Esophagus muscularis mucosa (tissue), 4 donors: Measurements from ENCODE around the gene MCEMP1. TPM values are rescaled to one million over a fixed set of nuclear protein-coding genes. Genes with fewer than 3 reads are reported as not detected.

Source experiments
- DNase-seq: peaks from one replicate; pipeline ENCODE4 v3.0.0-alpha.2; 2017; ENCODE audit errors: extremely low spot score
- H3K27ac ChIP-seq, 4 donors: fragments of 200-600 bp; sonication (generic); replicated peaks in 1 of 4; 1 replicate in 3 of 4; 2 replicates in 1 of 4; pipeline ENCODE4 v1.5.1; 2016 to 2019; ENCODE audit warnings: mild to moderate bottlenecking in 1 of 4
- H3K27me3 ChIP-seq, 4 donors: fragments of 200-600 bp; sonication (generic); one replicate each; pipeline versions ENCODE4 v1.5.1 to v1.6.0; 2016 to 2019
- H3K36me3 ChIP-seq, 4 donors: fragments of 200-600 bp; sonication (generic); one replicate each; pipeline ENCODE4 v1.5.1; 2016 to 2019
- H3K4me1 ChIP-seq, 4 donors: fragments of 200-600 bp; sonication (generic); one replicate each; pipeline ENCODE4 v1.5.1; 2016 to 2019
- H3K4me3 ChIP-seq, 4 donors: fragments of 200-600 bp; sonication (generic); 1 replicate in 2 of 4; 2 replicates in 2 of 4; pipeline ENCODE4 v1.5.1; 2016 to 2019; ENCODE audit warnings: mild to moderate bottlenecking in 4 of 4, moderate library complexity in 1 of 4
- H3K9me3 ChIP-seq, 4 donors: fragments of 200-600 bp; sonication (generic); 1 replicate in 3 of 4; 2 replicates in 1 of 4; pipeline ENCODE4 v1.5.1; 2016 to 2019
- EP300 ChIP-seq: sonication (generic); formaldehyde crosslinking; IDR thresholded peaks from one replicate; pipeline ENCODE4 v1.6.1; 2017; ENCODE audit warnings: antibody characterized with exemption
- POLR2A ChIP-seq: fragments of 450-650 bp; IDR thresholded peaks from one replicate; pipeline ENCODE4 v1.6.1; 2017; ENCODE audit warnings: antibody characterized with exemption, moderate library complexity, mild to moderate bottlenecking, low read depth
- POLR2AphosphoS5 ChIP-seq, 2 donors: sonication (generic); formaldehyde crosslinking; IDR thresholded peaks; one replicate each; pipeline ENCODE4 v1.6.1; 2017; ENCODE audit warnings: antibody characterized with exemption in 2 of 2
- WGBS: methylation state at CpG from one replicate; pipeline ENCODE4 v1.1.5; 2018; 5-methylcytosine and 5-hydroxymethylcytosine counted together
- intact Hi-C: fragments of 100-400 bp; cut with DNase I; formaldehyde crosslinking; loops from one replicate; pipeline ENCODE4 v1.15.1; 2023
- total RNA-seq, 4 donors: library from RNA; depleted of rRNA; stranded (reverse); fragments of >200 nt; gene quantifications; one replicate each; pipeline versions ENCODE4 v1.1.0 to v1.2.1, GENCODE V29; 2016
- TF ChIP-seq, protein P1 (sequence below), 3 experiments: fragments of 200-600 bp in 2 of 3; fragments of 450-650 bp in 1 of 3; sonication (generic) in 2 of 3; IDR thresholded peaks; one replicate each; pipeline ENCODE4 v1.5.1; 2017 to 2019; ENCODE audit warnings: antibody characterized with exemption in 3 of 3, mild to moderate bottlenecking in 2 of 3, moderate library complexity in 1 of 3

Gene MCEMP1
- total RNA-seq, 4 donors from 2014 or later, result 0.34 to 2.0 (median 0.42) TPM; not detected in 1

DNA sequence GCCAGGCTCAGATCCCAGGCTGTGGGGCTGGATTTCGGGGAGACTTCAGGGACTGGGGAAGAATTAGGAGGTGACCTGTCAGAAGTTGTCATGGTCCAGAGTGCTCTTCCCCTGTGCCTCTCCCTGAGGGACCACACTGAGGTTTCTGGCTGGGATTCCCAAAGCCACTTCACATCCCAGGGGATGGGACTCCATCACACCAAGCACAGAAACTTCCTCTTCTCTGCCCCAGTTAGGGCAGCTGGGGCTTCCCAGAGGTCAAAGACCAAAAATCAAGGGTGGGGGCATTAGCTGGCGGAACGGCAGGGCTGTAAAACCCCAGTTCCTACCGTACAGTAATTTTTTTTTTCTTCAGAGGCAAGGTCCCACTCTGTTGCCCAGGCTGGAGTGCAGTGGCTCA, 17.6 kb downstream of the MCEMP1 start:
- TF ChIP-seq, protein P1, sequence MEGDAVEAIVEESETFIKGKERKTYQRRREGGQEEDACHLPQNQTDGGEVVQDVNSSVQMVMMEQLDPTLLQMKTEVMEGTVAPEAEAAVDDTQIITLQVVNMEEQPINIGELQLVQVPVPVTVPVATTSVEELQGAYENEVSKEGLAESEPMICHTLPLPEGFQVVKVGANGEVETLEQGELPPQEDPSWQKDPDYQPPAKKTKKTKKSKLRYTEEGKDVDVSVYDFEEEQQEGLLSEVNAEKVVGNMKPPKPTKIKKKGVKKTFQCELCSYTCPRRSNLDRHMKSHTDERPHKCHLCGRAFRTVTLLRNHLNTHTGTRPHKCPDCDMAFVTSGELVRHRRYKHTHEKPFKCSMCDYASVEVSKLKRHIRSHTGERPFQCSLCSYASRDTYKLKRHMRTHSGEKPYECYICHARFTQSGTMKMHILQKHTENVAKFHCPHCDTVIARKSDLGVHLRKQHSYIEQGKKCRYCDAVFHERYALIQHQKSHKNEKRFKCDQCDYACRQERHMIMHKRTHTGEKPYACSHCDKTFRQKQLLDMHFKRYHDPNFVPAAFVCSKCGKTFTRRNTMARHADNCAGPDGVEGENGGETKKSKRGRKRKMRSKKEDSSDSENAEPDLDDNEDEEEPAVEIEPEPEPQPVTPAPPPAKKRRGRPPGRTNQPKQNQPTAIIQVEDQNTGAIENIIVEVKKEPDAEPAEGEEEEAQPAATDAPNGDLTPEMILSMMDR (IDR thresholded peaks at IDR 0.05), result no peak
- TF ChIP-seq POLR2A (no peak), EP300 (no peak), POLR2AphosphoS5 (IDR thresholded peaks at IDR 0.05) (no peak)
- H3K4me1 ChIP-seq, result no peaks in the 10 kb centered on the region
- H3K27me3 ChIP-seq, result peaks cover 0 to 72% (median 12%) of the 10 kb centered on the region in 4 donors
- no peak overlapping the region for H3K4me3 ChIP-seq
- intact Hi-C loops, result no loop called here
- WGBS, result 66% methylated on average over 4 of the region's 4 CpGs
- H3K9me3 ChIP-seq, result no peaks in the 10 kb centered on the region
- no peak for DNase-seq
- H3K36me3 ChIP-seq, result no peaks in the 10 kb centered on the region
- H3K27ac ChIP-seq, result no peak overlapping the region

DNA sequence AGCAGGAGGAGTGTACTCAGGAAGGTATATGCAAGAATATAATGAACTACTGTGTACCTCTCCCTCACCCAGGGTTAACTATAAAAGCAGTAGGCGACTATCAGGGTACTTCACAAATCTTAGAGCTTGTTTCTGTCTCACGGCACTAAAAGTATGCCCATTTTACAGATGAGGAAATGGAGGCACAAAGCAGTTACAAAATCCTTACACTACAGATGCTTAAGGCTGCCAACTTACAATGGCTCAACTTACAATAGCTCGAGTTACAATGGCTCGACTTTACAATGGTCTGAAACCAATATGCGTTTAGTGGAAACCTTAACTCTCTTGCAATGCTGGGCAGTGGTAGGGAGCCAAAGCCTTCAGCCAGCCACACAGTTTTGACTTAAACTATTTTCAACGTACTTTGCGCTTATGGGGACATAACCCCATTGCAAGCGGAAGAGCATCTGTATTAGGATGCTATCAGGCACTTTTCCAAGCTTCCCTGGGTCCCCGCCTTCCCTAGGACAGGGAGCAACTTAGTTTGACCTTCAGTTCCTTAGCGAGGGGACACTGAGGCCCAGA, 20.9 kb downstream of the MCEMP1 start:
- DNase-seq, result no peak
- Histone ChIP-seq H3K4me3 (no peak overlapping the region), H3K27me3 (peaks cover 0 to 82% (median 12%) of the 10 kb centered on the region in 4 donors), H3K27ac (no peak overlapping the region), H3K9me3 (no peaks in the 10 kb centered on the region), H3K4me1 (no peaks in the 10 kb centered on the region), H3K36me3 (no peaks in the 10 kb centered on the region)
- intact Hi-C loops, result no loop called here
- no peak for TF ChIP-seq POLR2AphosphoS5 (IDR thresholded peaks at IDR 0.05)
- 86% methylated on average over 10 of the region's 10 CpGs for WGBS

DNA sequence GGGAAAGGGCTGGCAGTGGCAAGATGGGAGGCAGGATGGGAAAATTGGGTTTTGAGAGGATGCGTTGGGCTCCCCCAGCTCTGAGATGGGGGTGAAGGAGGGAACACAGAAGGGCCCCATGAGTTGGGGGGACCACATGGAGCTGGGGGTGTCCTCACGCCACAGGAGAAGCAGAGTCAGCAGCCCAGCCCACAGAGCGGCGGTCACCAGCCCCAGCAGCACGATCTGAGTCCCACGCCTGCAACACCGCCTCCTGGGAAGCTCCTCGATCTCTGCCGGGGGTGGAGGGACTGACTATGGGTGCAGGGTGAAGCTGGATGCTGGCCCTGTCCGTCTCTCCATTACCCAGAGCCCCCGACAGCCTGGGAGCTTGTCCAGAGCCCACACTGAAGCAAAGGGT, 21.7 kb downstream of the MCEMP1 start:
- H3K4me3 ChIP-seq, result no peak overlapping the region
- intact Hi-C loops, result no loop called here
- TF ChIP-seq, protein P1 (IDR thresholded peaks at IDR 0.05), result no peak
- TF ChIP-seq POLR2A, result no peak
- no peak for TF ChIP-seq EP300
- TF ChIP-seq POLR2AphosphoS5 (IDR thresholded peaks at IDR 0.05), result no peak
- H3K27me3 ChIP-seq, result peaks cover 0 to 85% (median 12%) of the 10 kb centered on the region in 4 donors
- DNase-seq, result no peak
- 25% methylated on average over 11 of the region's 11 CpGs for WGBS
- H3K9me3 ChIP-seq, result no peaks in the 10 kb centered on the region
- H3K27ac ChIP-seq, result no peak overlapping the region
- no peaks in the 10 kb centered on the region for H3K4me1 ChIP-seq
- no peaks in the 10 kb centered on the region for H3K36me3 ChIP-seq

DNA sequence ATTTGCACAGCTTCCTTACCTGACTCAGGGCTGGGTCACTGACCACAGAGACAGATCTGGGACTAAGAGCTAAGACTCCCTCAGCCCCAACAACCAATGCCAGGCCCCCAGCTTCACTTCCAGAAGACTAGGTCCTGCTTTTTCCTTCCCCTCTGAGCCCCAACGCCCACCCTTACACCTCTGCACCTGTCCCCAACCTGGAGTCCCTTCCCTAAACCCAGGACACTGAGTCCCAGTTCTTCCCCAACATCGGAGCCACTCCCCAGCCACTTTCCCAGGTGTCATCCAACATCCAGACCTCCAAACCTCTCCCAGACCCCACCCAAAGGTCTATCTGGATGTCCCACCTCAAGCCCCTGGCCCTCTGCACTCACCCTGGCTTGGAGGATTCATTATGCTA, 22.1 kb downstream of the MCEMP1 start:
- no peak for DNase-seq
- Histone ChIP-seq H3K4me1 (no peaks in the 10 kb centered on the region), H3K27ac (no peak overlapping the region), H3K27me3 (peaks cover 0 to 89% (median 12%) of the 10 kb centered on the region in 4 donors), H3K9me3 (no peaks in the 10 kb centered on the region), H3K4me3 (no peak overlapping the region), H3K36me3 (no peaks in the 10 kb centered on the region)
- intact Hi-C loops, result no loop called here
- 39% methylated on average over 2 of the region's 2 CpGs for WGBS
- TF ChIP-seq EP300, result no peak

DNA sequence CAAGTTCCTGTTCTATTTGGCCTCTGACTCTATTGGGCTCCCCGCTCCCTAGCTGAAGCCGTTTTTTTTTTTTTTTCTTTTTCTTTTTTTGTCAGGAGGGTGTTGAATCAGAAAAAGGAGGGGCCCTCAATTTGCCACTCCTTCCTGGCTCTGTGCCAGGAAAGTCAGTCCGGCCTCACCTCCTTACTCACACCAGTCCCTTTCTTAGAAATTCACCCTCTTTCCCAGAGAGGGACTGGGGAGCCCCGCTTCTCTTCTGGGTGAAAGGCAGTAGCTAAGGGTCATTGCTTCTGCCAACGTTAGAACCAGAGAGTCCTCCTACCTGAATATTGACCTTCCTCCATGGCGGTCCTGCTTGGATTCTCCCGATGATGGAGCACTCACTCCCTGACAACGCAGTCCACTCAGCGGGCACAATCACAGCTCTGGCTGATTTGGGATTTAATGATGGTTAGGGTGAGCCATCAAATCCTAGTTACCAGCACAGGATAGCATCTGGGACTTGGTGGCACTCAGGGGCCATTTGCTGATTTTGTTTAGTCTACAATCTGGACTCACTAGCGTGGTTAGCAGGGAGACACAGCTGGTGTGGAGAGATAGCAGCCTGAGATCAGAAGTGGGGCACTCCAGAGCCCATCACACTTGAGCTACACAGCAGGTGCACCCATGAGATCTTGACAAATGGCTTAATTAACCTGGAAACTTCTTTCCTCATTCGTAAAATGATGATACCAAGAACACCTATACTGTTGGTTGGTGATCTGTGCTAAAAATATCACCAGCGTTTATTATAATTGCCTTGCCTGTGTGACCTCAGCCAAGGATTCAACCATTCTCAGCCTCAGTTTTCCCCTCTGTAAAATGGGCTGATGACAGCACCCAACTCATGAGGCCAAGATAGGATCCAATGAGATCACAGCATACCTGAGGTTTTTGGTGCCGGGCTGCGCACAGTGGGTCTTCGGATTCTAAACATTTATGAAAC, 22.8 kb downstream of the MCEMP1 start:
- no peak overlapping the region for H3K4me3 ChIP-seq
- peaks cover 0 to 90% (median 12%) of the 10 kb centered on the region in 4 donors for H3K27me3 ChIP-seq
- no peaks in the 10 kb centered on the region for H3K9me3 ChIP-seq
- no peaks in the 10 kb centered on the region for H3K36me3 ChIP-seq
- H3K4me1 ChIP-seq, result no peaks in the 10 kb centered on the region
- no peak for DNase-seq
- H3K27ac ChIP-seq, result no peak overlapping the region
- intact Hi-C loops, result no loop called here
- WGBS, result 60% methylated on average over 15 of the region's 15 CpGs
- TF ChIP-seq EP300 (no peak), POLR2A (no peak), POLR2AphosphoS5 (IDR thresholded peaks at IDR 0.05) (no peak)
- TF ChIP-seq, protein P1 (IDR thresholded peaks at IDR 0.05), result no peak
